GM23338 (cell line): Measurements from ENCODE around the gene EVL. TPM values are rescaled to one million over a fixed set of nuclear protein-coding genes. Genes with fewer than 3 reads are reported as not detected.

ENCODE experiments used
- ATAC-seq: fragments of 200-7000 bp; cut with Tn5 transposase; 3 replicates; pipeline ENCODE4 v1.9.1; 2020
- DNase-seq: peaks from one replicate; pipeline ENCODE4 v3.0.0-alpha.2; 2015; ENCODE audit warnings: low spot score
- H2AFZ ChIP-seq: fragments of 200-600 bp; sonication (generic); 2 replicates; pipeline ENCODE4 v1.8.0; 2016; ENCODE audit warnings: antibody characterized with exemption, mild to moderate bottlenecking, moderate library complexity
- H3F3A ChIP-seq: fragments of 200-600 bp; sonication (generic); replicated peaks from 2 replicates; pipeline ENCODE4 v1.8.0; 2017; ENCODE audit warnings: antibody characterized with exemption, mixed run types, low read depth
- H3K27ac ChIP-seq: fragments of 200-600 bp; sonication (generic); 2 replicates; pipeline ENCODE4 v1.6.1; 2016; ENCODE audit warnings: low read depth
- H3K27me3 ChIP-seq: fragments of 200-600 bp; sonication (generic); 2 replicates; pipeline ENCODE4 v1.8.0; 2016; ENCODE audit warnings: mild to moderate bottlenecking, mixed run types, moderate library complexity; ENCODE audit not compliant: insufficient read depth
- H3K36me3 ChIP-seq: fragments of 200-600 bp; sonication (generic); 2 replicates; pipeline ENCODE4 v1.8.0; 2016; ENCODE audit warnings: mild to moderate bottlenecking; ENCODE audit not compliant: insufficient read depth
- H3K4me1 ChIP-seq: fragments of 200-600 bp; sonication (generic); 2 replicates; pipeline ENCODE4 v1.8.0; 2016; ENCODE audit warnings: mild to moderate bottlenecking, moderate library complexity; ENCODE audit not compliant: insufficient read depth
- H3K4me2 ChIP-seq: fragments of 200-600 bp; sonication (generic); 2 replicates; pipeline ENCODE4 v1.7.1; 2017; ENCODE audit warnings: mixed run types
- H3K4me3 ChIP-seq: fragments of 200-600 bp; sonication (generic); 2 replicates; pipeline ENCODE4 v1.6.1; 2016; ENCODE audit warnings: mixed run types
- H3K79me2 ChIP-seq: fragments of 200-600 bp; sonication (generic); replicated peaks from 2 replicates; pipeline ENCODE4 v1.8.0; 2017; ENCODE audit warnings: mild to moderate bottlenecking; ENCODE audit not compliant: insufficient read depth
- H3K9me2 ChIP-seq: fragments of 200-600 bp; sonication (generic); 2 replicates; pipeline ENCODE4 v1.8.0; 2017; ENCODE audit not compliant: insufficient read depth
- H4K20me1 ChIP-seq: fragments of 200-600 bp; sonication (generic); replicated peaks from 2 replicates; pipeline ENCODE4 v1.8.0; 2017; ENCODE audit warnings: mild to moderate bottlenecking; ENCODE audit not compliant: insufficient read depth
- H3K27ac Mint-ChIP-seq: 2 replicates; pipeline ENCODE4 v1.8.0; 2020; ENCODE audit warnings: inconsistent platforms, mild to moderate bottlenecking, moderate library complexity, mixed read lengths
- H3K27me3 Mint-ChIP-seq: 3 replicates; pipeline ENCODE4 v1.8.0; 2022; ENCODE audit warnings: low read depth, mild to moderate bottlenecking, moderate library complexity, mixed read lengths, inconsistent platforms; ENCODE audit not compliant: insufficient read depth, poor library complexity
- H3K36me3 Mint-ChIP-seq: 3 replicates; pipeline ENCODE4 v1.8.0; 2021; ENCODE audit warnings: low read depth, mild to moderate bottlenecking, inconsistent platforms, moderate library complexity, mixed read lengths
- H3K4me1 Mint-ChIP-seq: 3 replicates; pipeline ENCODE4 v1.8.0; 2020; ENCODE audit warnings: mild to moderate bottlenecking, inconsistent platforms, mixed read lengths
- H3K4me3 Mint-ChIP-seq: 3 replicates; pipeline ENCODE4 v1.8.0; 2021; ENCODE audit warnings: moderate library complexity, mild to moderate bottlenecking, inconsistent platforms, mixed read lengths
- H3K9me3 Mint-ChIP-seq: 3 replicates; pipeline ENCODE4 v1.8.0; 2020; ENCODE audit warnings: moderate library complexity, mild to moderate bottlenecking, inconsistent platforms, mixed read lengths
- CREB1 ChIP-seq: fragments of 250-450 bp; sonication (Bioruptor Pico); IDR thresholded peaks from 2 replicates; pipeline ENCODE4 v1.5.0; 2020; ENCODE audit warnings: low read depth, mild to moderate bottlenecking, moderate library complexity
- EZH2 ChIP-seq: fragments of 200-600 bp; sonication (generic); IDR thresholded peaks from one replicate; pipeline ENCODE4 v1.8.0; 2017; ENCODE audit warnings: antibody characterized with exemption, mild to moderate bottlenecking, low read depth; ENCODE audit not compliant: unreplicated experiment
- EZH2phosphoT487 ChIP-seq: fragments of 200-600 bp; sonication (generic); IDR thresholded peaks from one replicate; pipeline ENCODE4 v1.8.1; 2018; ENCODE audit warnings: antibody characterized with exemption; ENCODE audit not compliant: unreplicated experiment
- JUNB ChIP-seq: IDR thresholded peaks from one replicate; pipeline ENCODE4 v1.6.1; 2016; ENCODE audit warnings: antibody characterized with exemption; ENCODE audit not compliant: unreplicated experiment
- NANOG ChIP-seq: IDR thresholded peaks from 2 replicates; pipeline ENCODE4 v1.6.1; 2016; ENCODE audit warnings: antibody characterized with exemption, borderline replicate concordance
- POLR2AphosphoS5 ChIP-seq: IDR thresholded peaks from 2 replicates; pipeline ENCODE4 v1.6.1; 2016; ENCODE audit warnings: antibody characterized with exemption, low read depth
- STAT1 ChIP-seq: IDR thresholded peaks from one replicate; pipeline ENCODE4 v1.6.1; 2016; ENCODE audit warnings: antibody characterized with exemption; ENCODE audit not compliant: unreplicated experiment
- ZNF114 ChIP-seq: fragments of 250-450 bp; sonication (Bioruptor Pico); IDR thresholded peaks from 2 replicates; pipeline ENCODE4 v1.5.0; 2020; ENCODE audit warnings: mild to moderate bottlenecking, moderate library complexity
- ZNF331 ChIP-seq: fragments of 250-450 bp; sonication (Bioruptor Pico); IDR thresholded peaks from 2 replicates; pipeline ENCODE4 v1.5.0; 2020; ENCODE audit warnings: low read depth, mild to moderate bottlenecking, moderate library complexity
- polyA plus RNA-seq: library from polyadenylated mRNA; unstranded; fragments of >200 nt; fragmentation: Nextera tagmentation; extraction: Ambion mirVana; gene quantifications from 2 replicates; pipeline ENCODE4 v1.2.1, GENCODE V29; 2016
- total RNA-seq: library from RNA; depleted of rRNA; stranded (reverse); fragments of >200 nt; shearing (Covaris generic); gene quantifications from 2 replicates; pipeline ENCODE4 v1.2.3, GENCODE V29; 2014
- TF ChIP-seq, protein P1 (sequence below): fragments of 250-450 bp; sonication (Bioruptor Pico); IDR thresholded peaks from 2 replicates; pipeline ENCODE4 v1.5.0; 2020; ENCODE audit warnings: mild to moderate bottlenecking, moderate library complexity
- TF ChIP-seq, protein P2 (sequence below): IDR thresholded peaks from 2 replicates; pipeline ENCODE4 v1.6.1; 2016; ENCODE audit warnings: antibody characterized with exemption
- TF ChIP-seq, protein P3 (sequence below), 2 experiments: fragments of 200-600 bp in 1 of 2; sonication (generic) in 1 of 2; conservative IDR thresholded peaks; 2 replicates each; pipeline versions ENCODE4 v1.5.1 to v1.6.1; 2016 to 2017; ENCODE audit warnings: antibody characterized with exemption in 2 of 2, low read depth in 2 of 2, mild to moderate bottlenecking in 2 of 2, moderate library complexity in 1 of 2
- TF ChIP-seq, protein P4 (sequence below): IDR thresholded peaks from one replicate; pipeline ENCODE4 v1.6.1; 2018; ENCODE audit warnings: antibody characterized with exemption; ENCODE audit not compliant: unreplicated experiment

The EVL gene
- total and polyA plus RNA-seq, 2 experiments from 2014 or later: 28.2 to 50.5 TPM

DNA sequence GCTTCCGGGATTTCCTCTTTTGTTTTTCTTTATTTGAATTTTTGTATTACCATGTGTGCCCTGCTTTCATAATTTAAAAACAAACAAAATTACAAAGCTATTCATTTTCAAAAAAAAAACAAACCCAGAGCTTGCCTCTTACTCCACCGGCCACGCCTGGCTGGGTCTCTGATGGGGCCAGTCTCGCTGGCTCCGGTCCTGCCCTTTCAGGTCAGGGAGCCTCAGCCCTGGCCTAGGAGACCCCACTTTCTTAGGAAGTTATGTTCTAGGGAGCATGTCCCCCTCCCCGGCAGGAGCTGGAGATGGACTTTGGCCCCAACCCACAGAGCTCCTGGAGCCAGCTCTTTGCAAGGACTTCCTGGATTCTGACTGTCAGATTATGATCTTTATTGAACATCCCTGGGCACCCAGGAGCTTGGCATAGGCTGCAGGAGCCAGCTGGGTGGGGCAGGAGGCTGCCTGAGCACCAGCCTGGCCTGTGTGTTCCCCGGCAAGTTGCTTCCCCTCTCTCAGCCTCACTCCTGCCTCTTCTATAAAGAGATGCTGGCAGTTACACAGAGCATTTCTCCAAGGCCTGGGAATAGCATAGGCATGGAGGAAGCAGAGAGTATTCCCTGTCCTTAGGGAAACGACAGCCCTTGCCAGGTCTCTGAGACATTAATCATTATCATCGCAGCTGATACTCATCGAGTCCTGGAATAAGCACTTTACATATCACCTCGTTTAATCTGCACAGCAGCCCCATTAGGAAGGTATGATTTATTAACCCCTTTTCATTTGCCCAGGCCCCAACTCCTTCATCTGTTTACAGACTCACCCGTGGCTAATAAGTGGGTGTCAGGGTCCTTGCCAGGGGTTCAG is 90.8 kb downstream of the EVL start:
- no peaks in the 10 kb centered on the region for H3K36me3 ChIP-seq

More for the DNA sequence above, 90.8 kb downstream of the EVL start:
- H3K4me3 Mint-ChIP-seq: no peak overlapping the region
- H3K9me3 Mint-ChIP-seq: peaks cover 4% of the 10 kb centered on the region; the same call in 2 of the 3 replicates
- peaks cover 52% of the 10 kb centered on the region for H3K27me3 Mint-ChIP-seq
- Histone ChIP-seq H3K27ac (no peak overlapping the region), H3K9me2 (no peaks in the 10 kb centered on the region), H2AFZ (no peak overlapping the region), H3K4me1 (no peaks in the 10 kb centered on the region), H3K4me2 (no peak overlapping the region), H3F3A (no peaks in the 10 kb centered on the region), H3K4me3 (no peak overlapping the region), H4K20me1 (no peaks in the 10 kb centered on the region; the same call in 1 of the 2 replicates), H3K79me2 (no peaks in the 10 kb centered on the region), H3K27me3 (peaks cover 42% of the 10 kb centered on the region)
- no peak for TF ChIP-seq EZH2phosphoT487
- TF ChIP-seq, protein P1, sequence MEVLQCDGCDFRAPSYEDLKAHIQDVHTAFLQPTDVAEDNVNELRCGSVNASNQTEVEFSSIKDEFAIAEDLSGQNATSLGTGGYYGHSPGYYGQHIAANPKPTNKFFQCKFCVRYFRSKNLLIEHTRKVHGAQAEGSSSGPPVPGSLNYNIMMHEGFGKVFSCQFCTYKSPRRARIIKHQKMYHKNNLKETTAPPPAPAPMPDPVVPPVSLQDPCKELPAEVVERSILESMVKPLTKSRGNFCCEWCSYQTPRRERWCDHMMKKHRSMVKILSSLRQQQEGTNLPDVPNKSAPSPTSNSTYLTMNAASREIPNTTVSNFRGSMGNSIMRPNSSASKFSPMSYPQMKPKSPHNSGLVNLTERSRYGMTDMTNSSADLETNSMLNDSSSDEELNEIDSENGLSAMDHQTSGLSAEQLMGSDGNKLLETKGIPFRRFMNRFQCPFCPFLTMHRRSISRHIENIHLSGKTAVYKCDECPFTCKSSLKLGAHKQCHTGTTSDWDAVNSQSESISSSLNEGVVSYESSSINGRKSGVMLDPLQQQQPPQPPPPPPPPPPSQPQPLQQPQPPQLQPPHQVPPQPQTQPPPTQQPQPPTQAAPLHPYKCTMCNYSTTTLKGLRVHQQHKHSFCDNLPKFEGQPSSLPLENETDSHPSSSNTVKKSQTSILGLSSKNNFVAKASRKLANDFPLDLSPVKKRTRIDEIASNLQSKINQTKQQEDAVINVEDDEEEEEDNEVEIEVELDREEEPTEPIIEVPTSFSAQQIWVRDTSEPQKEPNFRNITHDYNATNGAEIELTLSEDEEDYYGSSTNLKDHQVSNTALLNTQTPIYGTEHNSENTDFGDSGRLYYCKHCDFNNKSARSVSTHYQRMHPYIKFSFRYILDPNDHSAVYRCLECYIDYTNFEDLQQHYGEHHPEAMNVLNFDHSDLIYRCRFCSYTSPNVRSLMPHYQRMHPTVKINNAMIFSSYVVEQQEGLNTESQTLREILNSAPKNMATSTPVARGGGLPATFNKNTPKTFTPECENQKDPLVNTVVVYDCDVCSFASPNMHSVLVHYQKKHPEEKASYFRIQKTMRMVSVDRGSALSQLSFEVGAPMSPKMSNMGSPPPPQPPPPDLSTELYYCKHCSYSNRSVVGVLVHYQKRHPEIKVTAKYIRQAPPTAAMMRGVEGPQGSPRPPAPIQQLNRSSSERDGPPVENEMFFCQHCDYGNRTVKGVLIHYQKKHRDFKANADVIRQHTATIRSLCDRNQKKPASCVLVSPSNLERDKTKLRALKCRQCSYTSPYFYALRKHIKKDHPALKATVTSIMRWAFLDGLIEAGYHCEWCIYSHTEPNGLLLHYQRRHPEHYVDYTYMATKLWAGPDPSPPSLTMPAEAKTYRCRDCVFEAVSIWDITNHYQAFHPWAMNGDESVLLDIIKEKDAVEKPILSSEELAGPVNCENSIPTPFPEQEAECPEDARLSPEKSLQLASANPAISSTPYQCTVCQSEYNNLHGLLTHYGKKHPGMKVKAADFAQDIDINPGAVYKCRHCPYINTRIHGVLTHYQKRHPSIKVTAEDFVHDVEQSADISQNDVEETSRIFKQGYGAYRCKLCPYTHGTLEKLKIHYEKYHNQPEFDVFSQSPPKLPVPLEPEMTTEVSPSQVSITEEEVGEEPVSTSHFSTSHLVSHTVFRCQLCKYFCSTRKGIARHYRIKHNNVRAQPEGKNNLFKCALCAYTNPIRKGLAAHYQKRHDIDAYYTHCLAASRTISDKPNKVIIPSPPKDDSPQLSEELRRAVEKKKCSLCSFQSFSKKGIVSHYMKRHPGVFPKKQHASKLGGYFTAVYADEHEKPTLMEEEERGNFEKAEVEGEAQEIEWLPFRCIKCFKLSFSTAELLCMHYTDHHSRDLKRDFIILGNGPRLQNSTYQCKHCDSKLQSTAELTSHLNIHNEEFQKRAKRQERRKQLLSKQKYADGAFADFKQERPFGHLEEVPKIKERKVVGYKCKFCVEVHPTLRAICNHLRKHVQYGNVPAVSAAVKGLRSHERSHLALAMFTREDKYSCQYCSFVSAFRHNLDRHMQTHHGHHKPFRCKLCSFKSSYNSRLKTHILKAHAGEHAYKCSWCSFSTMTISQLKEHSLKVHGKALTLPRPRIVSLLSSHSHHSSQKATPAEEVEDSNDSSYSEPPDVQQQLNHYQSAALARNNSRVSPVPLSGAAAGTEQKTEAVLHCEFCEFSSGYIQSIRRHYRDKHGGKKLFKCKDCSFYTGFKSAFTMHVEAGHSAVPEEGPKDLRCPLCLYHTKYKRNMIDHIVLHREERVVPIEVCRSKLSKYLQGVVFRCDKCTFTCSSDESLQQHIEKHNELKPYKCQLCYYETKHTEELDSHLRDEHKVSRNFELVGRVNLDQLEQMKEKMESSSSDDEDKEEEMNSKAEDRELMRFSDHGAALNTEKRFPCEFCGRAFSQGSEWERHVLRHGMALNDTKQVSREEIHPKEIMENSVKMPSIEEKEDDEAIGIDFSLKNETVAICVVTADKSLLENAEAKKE (CRISPR knock-in tag): no peak
- no peak for TF ChIP-seq JUNB
- no peak for TF ChIP-seq EZH2
- no peak for TF ChIP-seq POLR2AphosphoS5
- no peak for TF ChIP-seq ZNF114
- TF ChIP-seq, protein P2, sequence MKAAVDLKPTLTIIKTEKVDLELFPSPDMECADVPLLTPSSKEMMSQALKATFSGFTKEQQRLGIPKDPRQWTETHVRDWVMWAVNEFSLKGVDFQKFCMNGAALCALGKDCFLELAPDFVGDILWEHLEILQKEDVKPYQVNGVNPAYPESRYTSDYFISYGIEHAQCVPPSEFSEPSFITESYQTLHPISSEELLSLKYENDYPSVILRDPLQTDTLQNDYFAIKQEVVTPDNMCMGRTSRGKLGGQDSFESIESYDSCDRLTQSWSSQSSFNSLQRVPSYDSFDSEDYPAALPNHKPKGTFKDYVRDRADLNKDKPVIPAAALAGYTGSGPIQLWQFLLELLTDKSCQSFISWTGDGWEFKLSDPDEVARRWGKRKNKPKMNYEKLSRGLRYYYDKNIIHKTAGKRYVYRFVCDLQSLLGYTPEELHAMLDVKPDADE: no peak
- no peak for TF ChIP-seq CREB1
- TF ChIP-seq NANOG: no peak
- TF ChIP-seq, protein P3, sequence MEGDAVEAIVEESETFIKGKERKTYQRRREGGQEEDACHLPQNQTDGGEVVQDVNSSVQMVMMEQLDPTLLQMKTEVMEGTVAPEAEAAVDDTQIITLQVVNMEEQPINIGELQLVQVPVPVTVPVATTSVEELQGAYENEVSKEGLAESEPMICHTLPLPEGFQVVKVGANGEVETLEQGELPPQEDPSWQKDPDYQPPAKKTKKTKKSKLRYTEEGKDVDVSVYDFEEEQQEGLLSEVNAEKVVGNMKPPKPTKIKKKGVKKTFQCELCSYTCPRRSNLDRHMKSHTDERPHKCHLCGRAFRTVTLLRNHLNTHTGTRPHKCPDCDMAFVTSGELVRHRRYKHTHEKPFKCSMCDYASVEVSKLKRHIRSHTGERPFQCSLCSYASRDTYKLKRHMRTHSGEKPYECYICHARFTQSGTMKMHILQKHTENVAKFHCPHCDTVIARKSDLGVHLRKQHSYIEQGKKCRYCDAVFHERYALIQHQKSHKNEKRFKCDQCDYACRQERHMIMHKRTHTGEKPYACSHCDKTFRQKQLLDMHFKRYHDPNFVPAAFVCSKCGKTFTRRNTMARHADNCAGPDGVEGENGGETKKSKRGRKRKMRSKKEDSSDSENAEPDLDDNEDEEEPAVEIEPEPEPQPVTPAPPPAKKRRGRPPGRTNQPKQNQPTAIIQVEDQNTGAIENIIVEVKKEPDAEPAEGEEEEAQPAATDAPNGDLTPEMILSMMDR (conservative IDR thresholded peaks at IDR 0.05; ENCODE audit: low read depth in 2 of 2): no peak
- no peak for TF ChIP-seq STAT1
- no peak for TF ChIP-seq ZNF331
- TF ChIP-seq, protein P4, sequence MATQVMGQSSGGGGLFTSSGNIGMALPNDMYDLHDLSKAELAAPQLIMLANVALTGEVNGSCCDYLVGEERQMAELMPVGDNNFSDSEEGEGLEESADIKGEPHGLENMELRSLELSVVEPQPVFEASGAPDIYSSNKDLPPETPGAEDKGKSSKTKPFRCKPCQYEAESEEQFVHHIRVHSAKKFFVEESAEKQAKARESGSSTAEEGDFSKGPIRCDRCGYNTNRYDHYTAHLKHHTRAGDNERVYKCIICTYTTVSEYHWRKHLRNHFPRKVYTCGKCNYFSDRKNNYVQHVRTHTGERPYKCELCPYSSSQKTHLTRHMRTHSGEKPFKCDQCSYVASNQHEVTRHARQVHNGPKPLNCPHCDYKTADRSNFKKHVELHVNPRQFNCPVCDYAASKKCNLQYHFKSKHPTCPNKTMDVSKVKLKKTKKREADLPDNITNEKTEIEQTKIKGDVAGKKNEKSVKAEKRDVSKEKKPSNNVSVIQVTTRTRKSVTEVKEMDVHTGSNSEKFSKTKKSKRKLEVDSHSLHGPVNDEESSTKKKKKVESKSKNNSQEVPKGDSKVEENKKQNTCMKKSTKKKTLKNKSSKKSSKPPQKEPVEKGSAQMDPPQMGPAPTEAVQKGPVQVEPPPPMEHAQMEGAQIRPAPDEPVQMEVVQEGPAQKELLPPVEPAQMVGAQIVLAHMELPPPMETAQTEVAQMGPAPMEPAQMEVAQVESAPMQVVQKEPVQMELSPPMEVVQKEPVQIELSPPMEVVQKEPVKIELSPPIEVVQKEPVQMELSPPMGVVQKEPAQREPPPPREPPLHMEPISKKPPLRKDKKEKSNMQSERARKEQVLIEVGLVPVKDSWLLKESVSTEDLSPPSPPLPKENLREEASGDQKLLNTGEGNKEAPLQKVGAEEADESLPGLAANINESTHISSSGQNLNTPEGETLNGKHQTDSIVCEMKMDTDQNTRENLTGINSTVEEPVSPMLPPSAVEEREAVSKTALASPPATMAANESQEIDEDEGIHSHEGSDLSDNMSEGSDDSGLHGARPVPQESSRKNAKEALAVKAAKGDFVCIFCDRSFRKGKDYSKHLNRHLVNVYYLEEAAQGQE: no peak
- DNase-seq (no peak), ATAC-seq (no peak)
- no peak overlapping the region for H3K27ac Mint-ChIP-seq
- peaks cover 6% of the 10 kb centered on the region for H3K4me1 Mint-ChIP-seq
- H3K36me3 Mint-ChIP-seq: no peaks in the 10 kb centered on the region; the same call in 2 of the 3 replicates
